HT1080 (cell line): ENCODE measurements around the gene CFAP74. TPM values are rescaled to one million over a fixed set of nuclear protein-coding genes. Genes with fewer than 3 reads are reported as not detected.
A peak's percentile ranks its signal among the peaks of the same experiment; 100 is the strongest.

Source experiments
- DNase-seq: peaks from one replicate; pipeline ENCODE4 v3.0.0-alpha.2; 2015; ENCODE audit warnings: low read depth
- total RNA-seq: library from RNA; depleted of rRNA; stranded (reverse); fragments of >200 nt; shearing (Covaris generic); gene quantifications from 2 replicates; pipeline ENCODE4 v1.2.3, GENCODE V29; 2014

The CFAP74 gene
- total RNA-seq, 1 experiment from 2014 or later: not detected

DNA sequence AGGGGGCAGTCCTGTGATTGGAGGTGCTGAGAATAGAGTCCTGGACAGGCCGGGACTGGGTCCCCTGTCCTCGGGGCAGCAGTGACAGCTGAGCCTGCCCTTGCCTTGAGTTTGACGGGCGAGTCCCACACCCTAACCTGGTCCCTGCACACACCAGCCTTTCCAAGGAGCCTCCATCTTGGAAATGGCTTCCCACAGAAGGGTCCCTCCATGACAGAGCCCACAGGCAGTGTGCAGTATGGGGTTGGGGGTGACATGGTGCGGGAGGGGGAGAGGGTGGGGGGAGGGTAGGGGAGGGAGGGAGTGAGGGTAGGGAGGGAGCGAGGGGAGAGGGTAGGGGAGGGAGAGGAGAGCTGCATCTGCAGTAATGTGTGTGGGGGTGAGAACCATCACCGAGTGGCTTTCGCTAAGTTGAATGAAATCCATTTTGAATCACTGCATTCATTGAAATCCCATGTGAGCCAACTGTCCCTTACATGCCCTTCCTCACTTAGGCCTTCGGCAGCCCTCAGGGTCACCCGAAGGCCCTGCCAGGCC, 74.4 kb downstream of the CFAP74 start:
- DNase-seq: no peak

DNA sequence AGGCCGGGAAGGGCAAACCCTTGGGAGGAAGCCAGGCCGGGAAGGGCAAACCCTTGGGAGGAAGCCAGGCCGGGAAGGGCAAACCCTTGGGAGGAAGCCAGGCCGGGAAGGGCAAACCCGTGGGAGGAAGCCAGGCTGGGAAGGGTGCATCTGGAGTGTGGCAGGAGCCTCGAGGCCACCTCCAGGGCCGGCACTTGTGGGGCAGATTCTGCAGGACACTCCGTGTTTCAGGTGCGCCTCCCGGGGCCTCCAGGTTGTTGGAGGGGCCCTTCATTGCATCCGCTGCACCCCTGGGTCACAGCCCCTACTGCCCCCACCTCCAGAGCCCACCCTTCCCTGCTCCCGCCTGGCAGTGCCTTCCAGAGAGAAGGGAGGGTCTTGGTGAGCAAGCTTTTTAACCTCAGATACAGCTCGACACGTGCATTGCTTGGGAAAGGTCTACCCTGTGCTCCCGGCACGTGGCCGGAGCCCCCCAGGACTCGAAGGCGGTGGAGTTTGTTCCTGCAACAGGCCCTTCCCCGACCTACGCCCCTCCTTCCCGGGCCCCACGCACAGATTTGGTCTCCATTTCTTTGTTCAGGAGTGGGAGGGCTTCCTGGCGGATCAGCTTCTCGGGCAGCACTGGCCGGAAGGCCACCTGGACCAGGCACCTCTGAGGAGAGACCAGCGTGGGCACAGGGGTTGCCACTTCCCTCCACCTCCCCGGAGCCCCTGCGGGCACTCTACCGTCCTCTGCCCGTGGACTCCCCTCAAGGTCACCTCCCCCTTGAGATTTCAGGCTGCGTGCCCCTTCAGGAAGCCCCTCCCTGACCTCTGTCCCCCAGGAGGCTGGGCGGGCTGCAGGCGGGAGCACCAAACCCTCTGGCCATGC, 75.1 kb downstream of the CFAP74 start:
- DNase-seq: no peak

DNA sequence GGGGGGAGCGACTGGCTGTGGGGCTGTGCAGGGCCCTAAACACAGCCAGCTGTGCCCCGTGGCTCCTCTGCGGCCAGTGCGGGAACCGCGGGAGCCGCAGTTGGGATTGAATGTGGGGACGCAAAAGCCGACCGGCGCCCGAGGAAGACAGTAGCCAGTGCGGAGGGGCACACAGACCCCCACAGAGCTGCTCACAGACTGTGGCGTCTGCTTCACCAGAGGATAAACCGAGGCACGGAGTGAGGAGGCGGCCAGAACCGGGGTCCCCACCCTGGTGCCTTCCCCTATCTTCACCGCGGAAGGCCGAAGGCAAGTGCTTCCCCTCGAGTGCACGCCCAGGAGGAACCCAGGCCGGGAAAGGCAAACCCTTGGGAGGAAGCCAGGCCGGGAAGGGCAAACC, 75.8 kb downstream of the CFAP74 start:
- no peak for DNase-seq

DNA sequence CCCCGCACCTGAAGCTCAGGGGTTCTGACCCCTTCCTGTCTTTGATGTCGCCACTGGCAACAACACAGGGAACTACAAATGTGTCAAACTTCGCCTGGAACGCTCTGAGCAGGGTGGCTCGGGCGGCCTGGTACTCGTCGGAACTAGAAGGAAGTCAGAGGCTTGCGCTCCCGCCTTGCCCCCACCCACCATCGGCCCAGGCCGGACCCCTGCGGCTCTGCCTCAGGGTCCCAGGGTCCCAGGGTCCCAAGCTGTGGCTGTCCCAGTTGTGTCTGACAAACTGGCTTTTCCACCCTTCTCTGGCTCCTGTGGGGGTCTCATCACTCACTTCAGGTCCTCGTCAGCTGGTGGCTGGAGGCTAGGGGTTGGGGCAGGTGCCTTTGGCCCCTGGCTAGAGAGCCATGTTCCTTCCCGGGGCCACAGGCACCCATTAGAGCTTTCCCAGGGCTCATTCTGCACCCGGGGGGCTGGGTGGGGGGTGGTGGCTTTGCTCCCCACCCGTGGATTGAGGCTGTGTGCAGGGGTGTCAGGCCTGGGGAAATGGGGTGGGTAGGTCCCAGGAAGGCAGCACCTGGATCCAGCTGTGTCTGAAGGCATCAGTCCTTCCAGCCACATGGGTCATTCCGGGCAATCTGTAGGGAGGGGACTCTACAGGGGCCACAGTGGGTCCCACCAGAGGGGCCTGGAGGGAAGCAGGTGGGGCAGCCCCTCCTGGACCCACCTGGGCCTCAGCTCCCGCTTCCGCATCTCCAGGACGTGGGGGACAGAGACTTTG, 76.5 kb downstream of the CFAP74 start:
- DNase-seq: no peak

DNA sequence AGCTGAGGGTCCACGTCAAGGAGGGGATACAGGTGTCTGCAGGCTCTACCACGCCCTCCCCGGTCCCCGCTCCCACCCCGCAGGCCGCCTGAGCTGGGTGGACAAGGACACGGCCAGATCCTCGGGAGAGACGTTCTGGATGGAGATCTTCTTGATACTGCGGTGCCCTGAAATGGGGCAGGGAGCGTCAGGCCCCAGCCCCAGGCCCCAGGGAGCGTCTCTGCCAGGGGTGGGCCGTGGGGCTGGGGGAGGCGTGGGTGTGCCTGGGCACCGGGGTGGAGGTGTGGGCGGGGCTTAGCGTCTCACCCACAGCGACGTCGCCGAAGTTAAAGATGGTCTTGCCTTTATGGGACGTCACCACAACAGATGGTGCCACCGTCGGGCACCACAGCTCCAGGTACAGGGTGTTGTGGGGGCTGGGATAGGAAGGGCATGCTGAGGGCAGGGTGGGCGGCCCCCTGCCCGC, 77.2 kb downstream of the CFAP74 start:
- no peak for DNase-seq

DNA sequence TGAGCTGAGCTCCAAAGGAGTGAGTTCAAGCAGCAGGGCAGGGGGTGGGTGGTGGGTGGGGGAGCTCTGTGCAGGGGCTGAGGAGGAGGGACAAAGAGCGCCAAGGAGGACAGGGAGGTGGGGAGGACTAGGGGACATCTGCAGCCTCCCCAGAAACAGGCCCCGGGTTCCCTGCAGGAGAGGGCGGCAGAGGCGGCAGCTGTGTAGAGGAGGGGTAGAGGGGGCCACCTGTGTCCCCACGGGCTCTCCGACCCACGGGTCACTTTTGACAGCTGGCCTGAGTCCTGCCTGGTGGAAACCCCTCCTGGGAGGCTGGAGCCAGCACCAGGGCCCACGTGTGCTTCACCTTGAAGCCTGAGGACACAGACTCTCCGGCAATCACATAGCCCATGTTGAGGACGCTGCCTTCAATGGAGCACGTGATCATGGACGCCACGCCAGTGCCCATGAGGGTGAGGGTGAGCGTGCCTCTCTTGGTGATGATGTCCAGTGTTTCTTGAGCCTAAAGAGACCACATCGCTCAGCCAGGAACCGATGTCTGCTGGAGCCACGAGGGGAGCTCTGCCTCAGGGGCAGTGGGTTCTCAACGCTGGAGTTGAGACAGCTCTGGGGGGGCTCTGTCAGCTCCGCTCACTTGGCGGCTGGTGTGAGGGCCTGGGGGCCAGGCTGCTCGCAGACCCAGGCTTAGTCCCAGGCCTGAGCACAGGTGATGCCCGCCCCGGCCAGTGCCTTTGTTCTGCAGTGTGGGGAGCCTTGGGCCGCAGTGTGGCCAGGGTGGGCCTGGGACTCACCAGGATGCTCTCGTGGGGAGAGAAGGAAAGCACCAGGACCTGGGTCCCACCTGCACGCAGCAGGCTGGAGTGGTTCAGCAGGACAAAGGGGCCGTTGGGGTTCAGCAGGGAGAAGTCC, 77.9 kb downstream of the CFAP74 start:
- no peak for DNase-seq

DNA sequence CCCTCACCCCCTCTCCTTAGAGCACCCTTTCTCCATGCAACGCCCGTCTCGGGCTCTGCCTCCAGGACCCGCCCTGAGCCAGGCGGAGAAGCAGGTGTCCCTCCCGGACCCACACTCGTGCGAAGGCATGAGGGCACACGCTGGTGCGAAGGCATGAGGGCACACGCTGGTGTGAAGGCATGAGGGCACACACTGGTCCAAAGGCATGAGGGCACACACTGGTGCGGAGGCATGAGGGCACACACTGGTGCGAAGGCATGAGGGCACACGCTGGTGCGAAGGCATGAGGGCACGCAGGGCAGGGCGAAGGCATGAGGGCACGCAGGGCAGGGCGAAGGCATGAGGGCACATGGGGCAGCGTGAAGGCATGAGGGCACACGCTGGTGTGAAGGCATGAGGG, 78.7 kb downstream of the CFAP74 start:
- DNase-seq: no peak

DNA sequence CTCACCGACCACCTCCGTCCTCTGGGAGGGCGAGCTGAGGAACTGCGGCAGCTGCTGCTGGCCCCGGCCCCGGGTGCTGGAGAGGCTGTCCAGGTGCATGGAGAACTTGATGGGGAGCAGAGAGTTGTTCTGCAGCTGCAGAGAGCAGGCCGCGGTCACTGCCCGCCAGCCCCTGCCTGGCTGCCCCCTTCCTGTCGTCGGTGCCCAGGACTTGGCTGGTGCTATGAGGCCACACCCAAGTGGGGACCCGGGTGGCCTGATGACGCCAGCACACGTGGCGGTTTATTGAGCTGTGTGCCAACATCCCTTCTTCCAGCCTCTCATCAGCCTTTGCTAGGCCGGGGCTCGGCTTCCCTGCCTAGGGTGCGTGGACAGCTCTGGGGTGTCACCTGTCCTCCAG, 79.2 kb downstream of the CFAP74 start:
- DNase-seq: no peak

DNA sequence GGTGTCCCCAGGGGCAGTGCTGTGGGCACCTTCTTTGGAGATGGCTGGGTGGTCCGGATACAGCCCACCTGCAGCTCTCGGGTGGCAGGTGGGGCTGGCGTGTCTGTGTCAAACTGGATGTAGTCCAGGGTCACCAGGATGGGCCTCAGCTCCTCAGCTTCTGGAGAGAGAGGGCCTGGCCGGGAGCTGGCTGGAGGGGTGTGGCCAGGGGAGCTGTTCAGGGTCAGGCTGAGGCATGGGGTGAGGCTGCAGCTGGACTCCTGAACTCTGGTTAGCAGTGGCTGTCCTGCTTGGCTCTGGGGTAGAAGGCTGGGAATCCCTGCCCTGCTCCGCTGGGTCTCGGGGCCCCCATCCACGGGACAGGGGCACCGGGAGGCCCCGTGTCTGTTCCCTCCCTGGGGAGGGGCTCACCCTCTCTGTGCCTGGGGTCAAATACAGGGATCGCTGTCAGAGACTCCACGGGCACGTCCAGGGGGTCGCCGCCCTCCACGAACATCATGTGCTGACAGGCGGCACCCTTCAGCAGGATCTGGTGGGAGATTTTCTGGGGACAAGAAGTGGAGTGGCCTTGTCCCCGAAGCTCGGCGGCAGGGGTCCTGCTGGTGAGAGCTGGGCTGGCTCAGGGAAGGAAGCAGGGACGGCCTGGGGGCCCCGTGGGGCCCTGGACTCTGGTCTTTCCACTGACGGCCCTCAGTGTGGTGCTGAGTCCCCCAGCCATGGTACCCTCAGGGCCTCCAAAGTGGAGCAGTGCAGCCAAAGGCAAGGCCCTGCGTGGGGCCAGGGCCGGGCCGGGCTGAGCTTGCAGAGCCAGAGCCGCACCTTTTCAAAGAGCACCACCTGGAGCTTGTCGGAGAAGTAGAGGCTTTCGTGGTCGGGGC, 80.4 kb downstream of the CFAP74 start:
- DNase-seq: no peak

DNA sequence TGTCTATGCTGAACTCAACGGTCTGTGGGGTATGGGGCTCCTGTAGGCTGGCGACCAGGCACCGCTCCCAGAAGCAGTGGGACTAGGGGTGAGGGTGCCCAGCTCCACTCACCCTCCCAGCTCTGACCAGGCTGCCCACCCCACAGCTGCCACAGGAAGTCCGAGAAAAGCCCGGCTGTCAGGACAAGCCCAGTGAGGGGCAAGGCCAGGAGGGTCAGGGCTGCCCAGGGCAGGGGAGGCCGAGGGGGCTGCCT, 81.0 kb downstream of the CFAP74 start:
- DNase-seq: no peak

DNA sequence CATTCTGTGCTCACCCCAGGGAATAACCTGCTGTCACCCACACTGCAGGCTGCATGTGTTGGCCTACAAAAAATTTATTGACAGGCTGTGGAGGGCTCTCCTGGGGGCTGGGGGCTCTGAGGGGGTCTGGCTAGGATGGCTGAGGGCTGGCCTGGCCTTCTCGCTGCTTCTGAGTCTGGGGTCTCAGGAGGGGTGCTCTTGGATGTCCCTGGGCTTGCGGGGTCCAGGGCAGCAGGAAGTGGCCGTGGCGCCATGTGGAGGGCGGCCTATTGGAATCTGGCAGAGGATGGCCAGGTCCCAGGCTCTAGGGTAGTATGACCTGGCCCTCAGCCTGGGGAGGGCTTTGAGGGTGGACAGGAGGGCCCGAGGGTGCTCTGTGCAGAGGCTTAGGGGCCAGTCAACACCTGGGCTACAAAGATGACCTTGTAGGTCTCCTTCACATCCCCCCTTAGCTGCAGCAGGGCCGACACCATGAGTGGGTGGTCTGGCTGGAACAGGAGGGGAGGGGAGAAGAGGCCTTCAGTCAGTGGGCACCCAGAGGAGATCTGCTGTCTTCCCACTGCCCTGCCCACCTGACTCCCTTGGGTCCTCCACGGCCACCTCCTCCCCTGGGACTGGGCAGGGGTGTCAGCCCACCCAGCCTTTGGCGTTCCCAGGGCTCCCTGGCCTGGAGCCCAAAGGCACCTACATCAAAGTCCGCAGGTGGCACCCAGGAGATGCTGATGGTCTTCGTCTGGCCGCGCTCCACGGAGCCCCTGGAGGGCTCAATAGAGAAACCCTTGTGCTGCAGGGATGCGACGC, 81.5 kb downstream of the CFAP74 start:
- DNase-seq: no peak

DNA sequence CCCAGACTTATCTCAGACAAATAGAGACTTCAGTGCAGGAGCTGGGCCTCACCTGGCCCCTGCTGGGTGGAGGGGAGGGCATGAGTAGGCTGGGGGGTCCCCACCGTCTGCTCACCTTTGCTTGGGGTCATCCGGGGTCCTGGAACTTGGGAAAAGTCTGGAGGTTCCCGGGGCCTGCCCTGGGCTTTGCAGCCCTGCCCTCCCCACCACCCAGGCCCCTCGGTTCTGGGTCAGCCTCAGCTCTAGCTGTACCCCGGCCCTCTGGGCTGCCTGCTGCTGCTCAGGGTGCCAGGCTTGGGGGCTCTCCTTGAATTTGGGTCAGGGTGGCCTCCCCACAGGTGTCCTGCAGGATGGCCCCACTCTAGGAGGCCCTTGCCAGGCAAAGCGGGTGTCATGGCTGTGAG, 82.1 kb downstream of the CFAP74 start:
- no peak for DNase-seq

DNA sequence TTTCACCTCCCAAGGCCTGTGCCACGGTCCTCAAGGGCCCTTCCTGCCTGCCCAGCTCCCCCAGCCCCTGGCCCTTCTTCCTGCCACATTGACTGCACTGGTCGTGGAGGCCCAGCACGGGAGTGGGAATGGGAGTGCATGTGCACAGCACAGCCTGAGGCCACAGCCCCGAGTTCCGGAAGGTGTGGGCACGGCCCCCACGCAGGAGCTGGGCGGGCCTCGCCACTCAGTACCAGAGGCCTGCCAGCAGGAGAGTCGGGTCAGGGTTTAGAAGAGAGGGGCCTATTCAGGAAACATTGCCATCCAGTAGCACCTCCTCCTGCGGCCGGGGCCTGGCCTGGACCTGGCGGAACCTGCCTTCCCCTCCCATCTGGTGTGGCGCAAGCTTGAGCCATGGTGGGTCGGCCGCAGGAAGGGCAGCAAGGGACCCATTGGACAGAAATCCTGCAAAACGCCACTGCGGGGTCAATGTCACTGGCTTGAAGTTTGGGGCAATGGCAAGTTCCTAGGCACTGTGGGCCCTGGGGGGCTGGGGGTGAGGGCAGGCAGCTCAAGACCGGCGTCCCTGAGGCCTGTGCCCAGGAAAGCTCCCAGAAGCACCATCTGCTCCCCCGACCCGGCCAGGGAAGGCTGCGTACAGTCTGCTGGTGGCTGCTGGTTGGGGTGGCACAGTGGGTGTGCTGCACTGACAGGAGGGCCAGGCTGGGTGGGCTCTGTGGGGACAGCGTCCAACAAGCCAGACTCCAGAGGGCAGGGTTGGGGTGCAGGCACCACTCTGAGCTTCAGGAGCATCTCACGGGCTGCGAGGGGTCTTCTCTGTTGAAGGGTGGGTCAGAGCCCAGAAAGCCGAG, 82.8 kb downstream of the CFAP74 start:
- no peak for DNase-seq

DNA sequence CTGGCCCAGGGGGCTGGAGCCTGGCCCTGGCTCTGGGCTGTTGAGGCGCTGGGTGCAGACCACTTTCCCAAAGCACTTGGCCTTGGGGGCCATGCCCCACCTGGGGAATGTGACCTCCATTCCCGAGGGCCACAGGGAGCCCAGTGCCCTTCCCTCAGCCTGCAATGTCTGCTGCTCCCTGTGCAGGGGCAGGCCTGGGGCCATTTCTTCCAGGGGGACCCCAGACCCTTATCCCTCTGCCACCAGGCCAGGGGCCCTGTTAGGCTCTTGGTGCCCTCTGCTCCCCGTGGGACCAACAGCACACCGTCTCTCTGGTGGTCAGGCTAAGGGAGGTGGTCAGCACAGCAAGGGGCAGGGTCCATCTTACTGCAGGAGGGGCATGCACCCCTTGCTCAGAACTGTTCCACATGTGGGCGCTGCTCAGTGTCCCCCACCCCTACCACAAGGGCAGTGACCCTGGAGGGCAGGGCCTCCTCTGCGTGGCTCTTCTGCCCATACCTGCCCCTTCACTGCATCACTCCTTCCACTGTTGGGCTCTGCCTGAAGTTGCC, 83.5 kb downstream of the CFAP74 start:
- DNase-seq: no peak

DNA sequence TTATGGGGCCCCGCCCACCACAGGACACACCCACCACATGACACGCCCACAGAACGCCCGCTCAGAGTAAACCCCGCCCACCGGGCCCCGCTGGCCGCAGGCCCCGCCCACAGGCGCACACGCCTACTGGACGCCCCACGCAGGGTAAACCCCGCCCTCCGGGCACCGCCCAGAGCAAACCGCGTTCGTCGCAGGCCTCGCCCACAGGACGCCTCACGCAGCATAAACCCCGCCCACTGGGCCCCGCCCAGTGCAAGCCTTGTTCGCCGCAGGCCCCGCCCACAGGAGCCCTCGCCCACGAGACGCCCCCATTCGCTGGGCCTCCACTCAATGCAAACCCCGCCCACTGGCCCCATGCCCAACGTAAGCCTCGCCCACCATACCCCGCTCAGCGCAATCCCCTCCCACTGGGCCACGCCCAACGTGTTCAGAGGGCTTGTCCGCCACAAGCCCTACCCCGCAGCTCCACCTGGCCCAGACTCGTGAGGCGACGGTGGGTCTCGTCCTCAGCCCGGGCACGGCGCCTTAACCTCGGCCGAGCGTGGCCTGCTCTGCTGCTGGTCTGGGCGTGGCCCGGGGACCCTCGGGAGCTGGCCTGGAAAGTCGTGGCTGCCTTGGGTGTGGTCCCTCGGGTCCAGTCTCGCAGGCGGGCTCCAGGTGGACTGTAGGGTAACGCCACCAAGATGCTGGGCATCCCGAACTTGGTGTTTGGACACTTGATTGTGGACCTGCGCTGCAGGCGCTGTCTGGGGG, 84.1 kb downstream of the CFAP74 start:
- DNase-seq: peak; percentile 84

DNA sequence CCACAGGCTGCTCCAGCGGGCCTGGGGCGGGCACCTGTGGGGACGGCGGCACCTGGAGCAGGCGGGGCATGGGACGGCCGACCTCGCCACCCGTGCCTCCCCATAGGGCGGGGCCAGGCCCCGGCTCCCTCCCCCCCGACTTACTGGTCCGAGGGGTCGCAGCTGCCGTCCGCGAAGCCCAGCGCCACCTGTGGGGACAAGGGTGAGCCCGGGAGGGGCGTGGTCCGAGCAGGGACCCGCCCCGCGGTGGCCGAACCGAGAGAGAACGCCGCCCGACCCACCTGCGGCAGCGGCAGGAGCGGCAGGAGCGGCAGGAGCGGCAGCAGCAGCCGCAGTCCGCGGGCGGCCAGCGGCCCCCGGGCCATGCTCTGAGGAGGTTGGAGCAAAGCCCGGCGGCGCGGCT, 84.7 kb downstream of the CFAP74 start, which contains the start of gene TMEM52:
Gene TMEM52 (minus strand): TSS at position 379 of the 403 bp plus-strand sequence. CDS start 14 bp downstream, at position 365.
- DNase-seq: no peak
